BLaER1 (cell line): ENCODE data around the gene SPDYE2.
"Not testable (repeated sequence)": the region's sequence is repeated elsewhere in the genome, so short reads cannot be mapped to it uniquely, and the experiment has no call there.

Experiments used
- H3K27ac ChIP-seq: shearing (Covaris generic); formaldehyde crosslinking; 2 replicates; pipeline ENCODE4 v1.8.1; 2022
- H3K27me3 ChIP-seq: shearing (Covaris generic); formaldehyde crosslinking; 2 replicates; pipeline ENCODE4 v1.8.1; 2022
- H3K36me3 ChIP-seq: shearing (Covaris generic); formaldehyde crosslinking; 2 replicates; pipeline ENCODE4 v1.8.1; 2022
- H3K4me1 ChIP-seq: shearing (Covaris generic); formaldehyde crosslinking; 2 replicates; pipeline ENCODE4 v1.8.1; 2022
- H3K4me2 ChIP-seq: shearing (Covaris generic); formaldehyde crosslinking; 2 replicates; pipeline ENCODE4 v1.8.1; 2022
- H3K4me3 ChIP-seq: shearing (Covaris generic); formaldehyde crosslinking; 2 replicates; pipeline ENCODE4 v1.8.1; 2022
- H3K9ac ChIP-seq: shearing (Covaris generic); formaldehyde crosslinking; 2 replicates; pipeline ENCODE4 v1.8.1; 2022
- H3K9me3 ChIP-seq: shearing (Covaris generic); formaldehyde crosslinking; 2 replicates; pipeline ENCODE4 v1.8.1; 2022
- H4K20me1 ChIP-seq: shearing (Covaris generic); formaldehyde crosslinking; 2 replicates; pipeline ENCODE4 v1.8.1; 2022

SPDYE2 gene

DNA sequence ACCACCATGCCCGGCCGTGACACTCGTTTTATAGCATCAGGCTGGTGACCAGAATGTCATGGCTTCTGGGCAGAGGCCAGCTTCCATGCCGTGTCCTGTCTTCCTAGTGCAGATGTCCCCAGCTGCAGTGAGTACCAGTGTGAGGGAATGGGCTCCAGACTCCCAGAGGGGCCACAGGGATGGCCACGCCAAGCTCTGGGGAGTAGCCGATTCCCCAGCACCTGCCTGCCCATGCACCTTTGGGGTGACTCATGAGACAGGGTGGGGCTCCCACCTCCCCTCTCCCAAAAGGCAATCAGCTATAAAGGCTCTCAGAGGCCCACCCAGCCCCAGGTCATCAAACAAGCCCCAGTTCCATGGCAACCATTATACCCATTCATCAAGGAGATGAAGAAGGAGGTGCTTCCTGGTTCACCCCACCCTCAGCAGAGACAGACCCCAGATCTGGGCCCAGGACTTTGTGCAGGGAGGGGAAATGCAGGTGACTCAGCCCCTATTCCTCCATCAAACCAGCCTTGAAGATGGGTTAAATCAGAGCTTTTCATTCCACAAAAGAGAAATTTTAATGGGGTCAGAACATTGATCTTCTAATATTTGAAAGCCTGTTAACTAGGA lies at the start of gene SPDYE2:
Gene SPDYE2 (plus strand): TSS at position 419 of the 615 bp plus-strand sequence. CDS start 2,030 bp downstream, outside the sequence.
- not testable (repeated sequence) for H3K27ac ChIP-seq, H3K4me1 ChIP-seq, H3K9ac ChIP-seq

GRCh38 chr7:102503141-102503540 lies 47.9 kb upstream of the SPDYE2 start:
- H3K4me3 ChIP-seq, H3K9ac ChIP-seq, H3K27ac ChIP-seq, H3K4me2 ChIP-seq, H4K20me1 ChIP-seq, H3K27me3 ChIP-seq, H3K9me3 ChIP-seq, H3K36me3 ChIP-seq, H3K4me1 ChIP-seq: not testable (repeated sequence)

More for the DNA sequence above, at the start of gene SPDYE2:
- not testable (repeated sequence) for H4K20me1 ChIP-seq, H3K4me2 ChIP-seq, H3K4me3 ChIP-seq, H3K36me3 ChIP-seq, H3K9me3 ChIP-seq, H3K27me3 ChIP-seq

GRCh38 chr7:102505298-102506185 lies 45.5 kb upstream of the SPDYE2 start:
- H3K4me2 ChIP-seq, H3K4me1 ChIP-seq, H3K9me3 ChIP-seq, H3K4me3 ChIP-seq, H4K20me1 ChIP-seq, H3K9ac ChIP-seq, H3K27me3 ChIP-seq, H3K27ac ChIP-seq, H3K36me3 ChIP-seq: not testable (repeated sequence)

DNA sequence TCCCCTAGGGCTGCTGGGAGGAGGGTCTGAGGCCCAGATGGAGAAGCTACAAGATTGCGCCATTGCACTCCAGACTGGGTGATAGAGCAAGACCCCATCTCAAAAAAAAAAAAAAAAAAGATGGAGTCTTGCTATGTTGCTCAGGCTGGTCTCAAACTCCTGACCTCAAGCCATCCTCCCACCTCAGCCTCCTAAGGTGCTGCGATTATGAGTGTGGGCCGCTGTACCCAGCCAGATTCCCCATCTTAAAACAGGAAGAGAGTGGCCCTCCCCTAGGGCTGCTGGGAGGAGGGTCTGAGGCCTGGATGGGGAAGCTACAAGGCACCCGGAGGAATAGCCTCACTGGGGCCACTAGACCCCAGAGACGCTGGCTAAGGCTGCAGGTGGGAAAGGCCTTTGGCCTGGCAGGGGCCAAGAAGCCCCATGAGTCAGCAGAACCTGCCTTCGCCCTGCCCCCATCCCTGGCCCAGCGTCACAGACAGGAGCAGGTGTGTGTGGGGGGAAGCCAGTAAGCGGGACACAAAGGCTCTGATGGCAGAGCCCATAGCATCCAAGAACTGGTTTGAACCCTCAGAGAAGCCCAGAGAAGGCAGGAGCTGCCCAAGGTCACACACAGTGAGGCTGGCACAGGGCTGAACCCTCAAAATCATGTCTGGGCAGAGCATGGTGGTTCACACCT lies 43.5 kb upstream of the SPDYE2 start:
- H4K20me1 ChIP-seq, H3K27me3 ChIP-seq, H3K27ac ChIP-seq, H3K36me3 ChIP-seq, H3K4me1 ChIP-seq, H3K4me3 ChIP-seq, H3K9me3 ChIP-seq, H3K4me2 ChIP-seq, H3K9ac ChIP-seq: not testable (repeated sequence)

DNA sequence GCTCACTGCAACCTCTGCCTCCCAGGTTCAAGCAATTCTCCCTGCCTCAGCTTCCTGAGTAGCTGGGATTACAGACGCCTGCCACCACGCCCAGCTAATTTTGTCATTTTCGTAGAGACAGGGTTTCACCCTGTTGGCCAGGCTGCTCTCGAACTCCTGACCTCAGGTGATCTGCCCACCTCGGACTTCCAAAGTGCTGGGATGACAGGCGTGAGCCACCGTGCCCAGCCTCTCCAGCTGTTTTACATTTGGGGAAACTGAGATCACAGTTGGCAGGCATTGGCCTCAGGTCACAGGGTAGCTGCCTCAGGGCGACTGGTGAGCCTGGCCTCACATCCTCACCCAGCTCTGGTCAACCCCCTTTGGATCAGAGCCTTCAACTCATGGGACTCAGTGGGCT lies 40.5 kb upstream of the SPDYE2 start:
- H3K27me3 ChIP-seq, H3K9me3 ChIP-seq, H3K9ac ChIP-seq, H3K4me3 ChIP-seq, H3K4me2 ChIP-seq, H3K36me3 ChIP-seq, H4K20me1 ChIP-seq, H3K4me1 ChIP-seq, H3K27ac ChIP-seq: not testable (repeated sequence)

GRCh38 chr7:102511860-102512522 lies 39.0 kb upstream of the SPDYE2 start:
- not testable (repeated sequence) for H3K4me2 ChIP-seq, H3K4me1 ChIP-seq, H4K20me1 ChIP-seq, H3K9ac ChIP-seq, H3K27ac ChIP-seq, H3K36me3 ChIP-seq, H3K27me3 ChIP-seq, H3K4me3 ChIP-seq, H3K9me3 ChIP-seq

DNA sequence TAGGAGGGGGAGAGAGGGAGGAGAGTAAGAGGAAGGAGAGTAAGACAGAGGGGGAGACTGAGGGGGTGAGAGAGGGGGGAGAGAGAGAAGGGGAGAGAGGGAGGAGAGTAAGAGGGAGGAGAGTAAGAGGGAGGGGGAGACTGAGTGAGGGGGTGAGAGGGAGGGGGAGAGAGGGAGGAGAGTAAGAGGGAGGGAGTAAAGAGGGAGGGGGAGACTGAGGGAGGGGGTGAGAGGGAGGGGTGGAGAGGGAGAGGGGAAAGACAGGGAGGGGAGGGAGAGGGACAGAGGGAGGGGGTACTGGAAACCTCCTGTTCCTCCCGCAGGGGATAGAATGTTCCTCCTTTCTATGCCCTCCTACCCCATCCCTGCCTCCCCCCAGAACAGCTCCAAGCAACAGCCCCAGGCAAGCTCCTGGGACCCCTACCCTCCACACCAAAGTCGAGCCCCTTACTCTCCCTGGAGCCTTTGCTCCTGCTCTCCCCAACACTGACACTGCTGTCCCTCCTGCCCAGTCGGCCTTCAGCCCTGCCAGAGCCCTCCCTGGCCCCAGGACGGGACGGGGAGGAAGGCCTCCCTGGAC lies 38.3 kb upstream of the SPDYE2 start:
- not testable (repeated sequence) for H3K27me3 ChIP-seq, H3K4me1 ChIP-seq, H3K9me3 ChIP-seq, H3K36me3 ChIP-seq, H3K4me3 ChIP-seq, H3K9ac ChIP-seq, H4K20me1 ChIP-seq
- Histone ChIP-seq H3K4me2 (peak overlapping the region; percentile 53), H3K27ac (peak overlapping the region; percentile 53; the same call in 1 of the 2 replicates)

DNA sequence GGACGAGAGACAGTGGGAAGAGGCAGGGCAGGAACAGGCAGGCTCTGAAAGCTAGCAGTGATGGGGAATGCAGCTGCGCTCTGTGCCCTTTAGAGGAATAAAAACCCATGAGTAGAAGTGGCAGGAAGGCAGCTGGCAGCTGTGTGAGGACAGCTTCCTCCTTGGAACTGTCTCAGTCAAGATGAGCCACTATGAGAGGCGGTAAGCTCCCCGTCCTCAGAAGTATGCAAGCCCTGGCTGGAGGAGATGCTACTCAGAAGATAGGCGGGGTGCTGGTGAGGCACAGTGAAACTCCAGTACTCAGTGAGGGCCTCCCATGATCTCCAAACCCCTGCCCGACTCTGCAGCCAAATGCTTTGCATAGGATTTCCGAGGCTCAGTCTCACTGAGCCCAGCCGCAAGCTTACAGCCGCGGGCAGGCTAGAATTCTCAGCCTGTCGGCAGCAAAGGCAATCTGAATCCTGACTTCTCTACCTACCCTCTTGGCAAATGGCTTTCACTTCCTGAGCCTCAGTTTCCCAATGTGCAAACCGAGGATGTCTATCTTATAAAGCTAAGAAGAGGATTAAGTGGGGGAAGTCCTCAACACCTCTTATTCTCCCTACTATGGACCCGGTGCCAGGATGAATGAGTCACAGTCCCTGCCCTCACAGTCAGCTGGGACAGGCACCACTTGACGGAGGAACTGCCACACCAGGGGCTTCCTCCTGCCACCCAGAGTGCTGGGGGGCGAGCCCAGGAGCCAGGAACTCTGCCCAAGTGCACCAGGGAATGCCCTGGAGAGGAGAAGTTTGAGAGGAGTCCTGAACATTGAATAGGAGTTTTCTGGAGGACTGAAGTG lies 35.9 kb upstream of the SPDYE2 start:
- H4K20me1 ChIP-seq, H3K9ac ChIP-seq, H3K4me2 ChIP-seq, H3K27ac ChIP-seq, H3K36me3 ChIP-seq, H3K27me3 ChIP-seq, H3K4me3 ChIP-seq, H3K9me3 ChIP-seq, H3K4me1 ChIP-seq: not testable (repeated sequence)

DNA sequence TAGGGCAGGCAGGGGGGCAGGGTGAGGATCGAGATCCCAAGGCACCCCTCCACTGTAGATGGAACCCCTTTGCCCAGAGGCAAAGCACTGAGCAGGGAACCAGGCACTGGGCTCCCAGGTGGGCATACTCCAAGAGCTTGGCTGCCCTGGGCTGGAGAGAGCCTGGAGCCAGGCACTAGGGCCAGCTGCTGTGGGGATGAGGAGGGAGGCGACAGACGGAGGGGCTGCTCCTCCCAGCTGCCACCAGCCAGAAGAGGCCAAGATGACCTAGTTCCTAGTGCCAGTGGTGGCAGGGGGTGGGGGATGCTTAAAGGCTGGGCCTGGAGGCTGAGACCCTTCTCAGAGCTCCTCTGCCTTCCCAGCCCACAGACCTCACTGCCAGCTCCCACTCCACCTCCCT lies 35.1 kb upstream of the SPDYE2 start:
- not testable (repeated sequence) for H4K20me1 ChIP-seq, H3K9ac ChIP-seq, H3K4me2 ChIP-seq, H3K4me3 ChIP-seq, H3K27me3 ChIP-seq, H3K4me1 ChIP-seq, H3K9me3 ChIP-seq, H3K27ac ChIP-seq, H3K36me3 ChIP-seq

GRCh38 chr7:102516951-102517350 lies 34.1 kb upstream of the SPDYE2 start:
- H3K9me3 ChIP-seq, H3K4me1 ChIP-seq, H3K27me3 ChIP-seq, H4K20me1 ChIP-seq, H3K4me3 ChIP-seq, H3K4me2 ChIP-seq, H3K9ac ChIP-seq, H3K27ac ChIP-seq, H3K36me3 ChIP-seq: not testable (repeated sequence)

DNA sequence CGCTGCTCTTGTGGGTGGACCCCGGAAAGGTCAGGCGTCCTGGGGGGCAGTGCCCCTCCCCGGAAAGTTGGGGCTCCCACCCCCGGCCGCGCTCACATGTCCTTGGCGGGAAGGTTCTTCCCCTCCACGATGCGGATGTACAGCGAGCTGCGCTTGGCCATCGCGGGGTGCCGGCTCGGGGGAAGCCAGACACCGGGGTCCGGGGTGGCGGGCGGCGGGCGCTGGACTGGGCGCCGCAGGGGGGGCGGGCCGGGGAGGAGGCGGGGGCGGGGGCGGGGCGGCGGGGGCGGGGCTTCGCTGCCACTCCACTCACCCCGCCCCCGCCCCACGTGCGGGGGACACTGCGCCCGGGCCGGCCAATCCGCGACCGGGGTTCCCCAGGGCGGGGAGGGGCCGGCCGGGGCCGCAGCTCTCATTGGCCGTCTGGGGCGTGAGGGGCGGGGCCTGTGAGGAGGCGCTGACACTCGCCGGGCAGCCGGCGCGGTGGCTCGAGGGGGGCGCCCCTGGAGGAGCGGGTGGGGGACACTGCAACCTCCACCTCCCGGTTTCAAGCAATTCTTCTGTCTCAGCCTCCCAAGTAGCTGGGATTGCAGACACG lies 33.4 kb upstream of the SPDYE2 start, which contains the start of gene RASA4B:
Gene RASA4B (minus strand): TSS at position 228 of the 598 bp plus-strand sequence. CDS start 67 bp downstream, at position 161.
- H3K9ac ChIP-seq, H4K20me1 ChIP-seq, H3K27me3 ChIP-seq, H3K4me2 ChIP-seq, H3K9me3 ChIP-seq, H3K4me1 ChIP-seq, H3K36me3 ChIP-seq, H3K4me3 ChIP-seq, H3K27ac ChIP-seq: not testable (repeated sequence)

DNA sequence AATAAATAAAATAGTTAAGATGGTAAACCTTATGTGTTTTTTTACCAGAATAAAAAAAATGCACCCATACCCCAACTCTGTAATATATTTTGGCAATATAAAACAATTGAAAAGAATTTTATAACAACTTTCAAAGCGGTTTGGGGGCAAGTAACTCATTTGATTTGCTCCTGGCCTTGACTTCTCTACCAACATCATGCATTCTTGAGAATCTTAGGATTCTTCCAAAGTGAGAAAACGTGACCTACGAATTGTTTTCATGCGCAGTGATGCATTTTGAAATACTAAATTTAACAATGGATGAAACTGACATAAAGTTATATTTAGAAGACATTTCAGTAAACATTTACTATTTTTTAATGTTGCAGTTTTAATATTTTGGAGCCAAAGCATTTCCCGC lies 30.2 kb upstream of the SPDYE2 start:
- not testable (repeated sequence) for H3K9ac ChIP-seq, H3K27ac ChIP-seq, H3K4me2 ChIP-seq, H3K36me3 ChIP-seq, H4K20me1 ChIP-seq, H3K4me3 ChIP-seq, H3K27me3 ChIP-seq, H3K9me3 ChIP-seq, H3K4me1 ChIP-seq

DNA sequence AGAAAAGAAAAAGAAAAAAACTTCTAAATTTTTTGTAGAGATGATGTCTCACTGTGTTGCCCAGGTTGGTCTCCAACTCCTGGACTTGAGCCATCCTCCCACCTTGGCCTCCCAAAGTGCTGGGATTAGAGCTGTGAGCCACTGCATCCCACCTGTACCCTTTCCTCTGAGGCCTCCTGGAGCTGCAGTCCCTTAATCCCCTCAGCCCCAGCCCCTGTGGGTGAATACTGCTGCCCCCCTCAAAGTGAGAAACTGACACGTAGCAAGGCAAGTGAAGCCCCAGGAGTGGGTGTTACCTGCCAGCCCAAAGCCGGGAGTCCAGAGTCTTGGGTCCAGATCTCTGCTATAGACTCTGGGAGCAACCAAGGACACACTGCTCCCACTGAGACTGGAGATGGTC lies 26.2 kb upstream of the SPDYE2 start:
- H3K9me3 ChIP-seq, H3K36me3 ChIP-seq, H4K20me1 ChIP-seq, H3K4me1 ChIP-seq, H3K4me2 ChIP-seq, H3K9ac ChIP-seq, H3K27ac ChIP-seq, H3K27me3 ChIP-seq, H3K4me3 ChIP-seq: not testable (repeated sequence)
